HG03439 (cell line): Measurements from ENCODE around the gene LMOD1.
"Not testable (repeated sequence)": the region's sequence is repeated elsewhere in the genome, so short reads cannot be mapped to it uniquely, and the experiment has no call there.

Source experiments
- ATAC-seq: cut with Tn5 transposase; IDR thresholded peaks from one replicate; pipeline ENCODE4 v1.9.1; 2021; ENCODE audit warnings: mild to moderate bottlenecking, moderate library complexity; ENCODE audit not compliant: unreplicated experiment

LMOD1 gene

DNA sequence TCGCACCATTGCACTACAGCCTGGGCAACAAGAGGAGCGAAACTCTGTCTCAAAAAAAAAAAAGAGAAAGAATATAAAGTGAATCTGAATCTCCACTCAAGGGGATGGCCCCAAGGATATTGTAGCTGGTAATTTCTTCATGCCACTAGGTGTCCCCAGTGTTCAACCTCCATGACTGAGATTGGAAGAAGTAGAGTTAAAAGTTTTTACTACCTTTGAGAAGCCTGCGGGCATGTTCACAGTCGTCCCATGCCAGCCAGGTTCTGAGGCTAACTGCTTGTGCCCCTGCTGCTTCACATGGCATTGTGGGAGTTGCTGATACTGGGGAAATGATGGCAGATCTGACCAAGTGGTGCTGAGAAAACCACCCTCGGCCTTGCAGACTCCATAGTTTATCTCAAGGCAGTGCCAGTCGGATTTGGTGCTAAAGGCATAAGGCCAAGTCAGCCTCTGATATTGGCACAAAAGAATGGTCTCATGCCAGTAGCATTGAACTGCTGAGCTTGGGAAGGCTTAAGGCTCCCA lies 68.4 kb downstream of the LMOD1 start:
- ATAC-seq, result no peak

DNA sequence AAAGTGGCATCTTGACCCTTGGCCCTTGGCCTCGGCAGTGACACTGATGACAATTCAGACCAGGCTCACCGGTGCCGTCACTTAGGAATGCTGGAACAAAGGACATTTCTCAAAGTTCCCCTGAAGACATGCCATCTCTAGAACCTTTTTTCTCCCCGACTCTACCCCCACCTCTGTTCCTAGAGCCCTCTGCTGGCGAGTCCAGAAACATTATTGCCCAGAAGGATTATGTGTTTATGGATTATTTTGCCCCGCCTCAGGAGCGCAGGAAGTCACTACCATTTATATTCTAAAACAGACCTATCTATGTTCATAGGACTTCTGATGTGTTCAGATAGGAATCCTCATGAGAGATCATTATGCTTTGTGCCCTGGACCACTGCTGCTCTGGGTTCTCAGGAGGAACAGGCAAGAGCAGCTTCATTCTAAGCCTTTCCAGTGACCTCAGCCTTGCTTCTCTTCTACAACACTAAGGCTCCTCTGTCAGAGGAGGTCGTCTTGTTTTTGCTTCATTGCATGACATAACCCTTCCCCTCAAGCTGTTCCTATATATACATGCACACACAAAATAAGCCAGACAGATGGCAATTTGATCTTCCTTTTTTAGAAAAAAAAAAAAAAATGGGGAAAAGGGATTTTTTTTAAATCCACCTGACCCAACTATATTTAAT lies 70.1 kb downstream of the LMOD1 start:
- ATAC-seq, result no peak

DNA sequence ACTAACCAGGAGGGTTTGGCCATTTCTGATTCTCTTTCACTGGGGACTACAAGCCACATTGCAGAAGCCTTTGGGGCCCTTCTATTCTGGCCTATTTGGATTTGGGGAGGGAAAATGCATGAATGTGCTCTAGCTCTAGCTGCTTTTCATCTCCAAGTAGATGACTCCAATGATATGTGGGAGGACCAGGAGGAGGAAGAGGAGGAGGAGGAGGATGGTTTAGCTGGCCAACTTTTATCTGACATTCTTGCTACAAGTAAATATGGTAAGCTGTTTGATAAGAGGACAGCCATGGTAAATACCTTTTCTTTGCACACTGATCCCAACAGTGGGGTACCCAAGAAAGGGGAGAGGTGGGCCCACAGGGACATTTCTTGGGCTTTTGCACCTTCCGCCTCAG lies 71.7 kb downstream of the LMOD1 start:
- ATAC-seq, result no peak

DNA sequence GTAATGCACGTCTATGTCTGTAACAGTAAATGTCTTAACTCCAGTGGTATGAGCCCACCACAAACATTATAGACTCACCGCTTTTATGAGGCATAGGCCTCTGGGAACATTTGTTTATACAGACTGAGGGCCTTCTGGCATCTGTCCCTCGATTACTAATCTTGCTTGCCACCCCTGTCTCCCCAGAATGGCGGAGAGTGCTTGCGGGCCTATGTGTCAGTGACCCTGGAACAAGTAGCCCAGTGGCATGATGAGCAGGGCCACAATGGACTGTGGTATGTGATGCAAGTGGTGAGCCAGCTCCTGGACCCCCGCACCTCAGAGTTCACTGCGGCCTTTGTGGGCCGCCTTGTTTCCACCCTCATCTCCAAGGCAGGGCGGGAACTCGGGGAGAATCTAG lies 76.0 kb downstream of the LMOD1 start:
- no peak for ATAC-seq

DNA sequence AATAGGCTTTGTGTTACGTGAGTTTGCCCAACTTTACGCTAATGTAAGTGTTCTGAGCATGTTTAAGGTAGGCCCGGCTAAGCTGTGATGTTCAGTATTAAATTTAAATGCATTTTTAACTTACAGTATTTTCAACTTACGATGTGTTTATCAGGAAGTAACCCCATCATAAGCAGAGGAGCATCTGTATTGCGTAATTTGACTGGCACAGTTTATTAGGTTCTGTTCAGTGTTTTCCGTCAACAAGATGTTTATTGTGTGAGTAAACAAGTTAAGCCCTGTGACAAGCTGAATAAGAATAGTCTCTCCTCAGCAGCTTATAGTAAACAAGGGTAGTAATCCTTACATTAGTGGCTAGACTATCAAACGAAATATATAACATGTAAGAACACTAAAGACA lies 84.9 kb downstream of the LMOD1 start:
- no peak for ATAC-seq

DNA sequence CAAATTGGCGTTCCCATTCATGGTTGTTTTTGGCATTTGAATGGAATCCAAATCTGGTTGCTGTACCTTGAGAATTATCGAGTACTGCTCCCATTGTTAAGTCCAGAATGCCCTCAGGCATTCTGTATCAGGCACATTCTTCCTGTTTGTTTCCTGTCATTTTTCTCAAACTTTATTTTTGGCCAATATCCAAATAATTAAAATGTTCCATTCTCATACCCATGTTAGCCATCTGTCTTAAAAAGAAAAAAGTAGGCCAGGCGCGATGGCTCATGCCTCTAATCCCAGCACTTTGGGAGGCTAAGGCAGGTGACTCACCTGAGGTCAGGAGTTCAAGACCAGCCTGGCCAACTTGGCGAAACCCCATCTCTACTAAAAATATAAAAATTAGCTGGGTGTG lies 86.9 kb downstream of the LMOD1 start:
- no peak for ATAC-seq

DNA sequence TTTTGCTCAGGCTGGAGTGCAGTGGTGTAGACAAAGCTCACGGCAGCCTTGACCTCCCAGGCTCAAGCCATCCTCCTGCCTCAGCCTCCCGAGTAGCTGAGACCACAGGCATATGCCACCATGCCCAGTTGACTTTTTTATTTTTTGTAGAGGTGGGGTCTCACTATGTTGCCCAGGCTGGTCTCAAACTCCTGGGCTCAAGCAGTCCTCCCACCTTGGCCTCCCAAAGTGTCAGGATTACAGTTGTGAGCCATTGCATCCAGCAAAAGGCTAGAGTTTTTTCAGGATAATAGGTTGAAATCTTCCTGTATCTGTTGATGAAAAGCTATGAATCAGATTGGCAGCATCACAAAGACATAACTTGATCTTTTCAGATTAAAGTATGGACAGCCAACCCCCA lies 89.6 kb downstream of the LMOD1 start:
- ATAC-seq, result not testable (repeated sequence)

DNA sequence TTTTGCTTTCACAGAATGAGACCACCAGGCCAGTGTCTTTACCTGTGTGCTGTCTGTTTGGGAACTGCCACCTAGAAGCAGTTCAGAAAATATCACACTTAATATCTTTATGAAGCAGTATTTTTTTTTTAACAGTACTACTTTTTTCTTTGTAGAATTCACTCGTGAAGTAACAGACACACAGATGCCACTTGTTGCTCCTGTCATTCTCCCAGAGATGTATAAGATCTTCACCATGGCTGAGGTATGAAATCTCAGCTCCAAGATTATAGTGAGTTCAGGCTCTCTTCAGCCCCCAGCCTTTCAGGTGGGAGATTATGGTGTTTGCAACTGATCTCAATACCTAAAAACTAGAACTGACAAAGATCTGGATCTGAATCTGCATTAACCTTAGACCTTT lies 94.4 kb downstream of the LMOD1 start:
- ATAC-seq, result no peak

DNA sequence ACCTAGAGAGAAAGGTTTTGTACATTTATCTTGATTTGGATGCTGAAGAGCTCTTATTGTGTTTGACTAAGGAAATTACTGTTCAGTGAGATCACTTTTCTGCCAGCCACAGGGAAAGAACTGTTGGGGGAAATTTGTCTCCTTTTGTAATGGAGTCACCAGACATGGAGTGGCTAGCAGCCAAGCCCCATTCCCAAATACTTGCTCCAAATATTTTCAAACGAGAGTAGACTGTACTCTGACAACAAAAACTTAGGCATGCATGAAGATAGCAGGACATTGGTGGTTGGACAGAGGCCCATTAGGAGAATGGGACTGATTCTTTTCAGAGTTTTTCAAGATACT lies 96.3 kb downstream of the LMOD1 start:
- no peak for ATAC-seq

DNA sequence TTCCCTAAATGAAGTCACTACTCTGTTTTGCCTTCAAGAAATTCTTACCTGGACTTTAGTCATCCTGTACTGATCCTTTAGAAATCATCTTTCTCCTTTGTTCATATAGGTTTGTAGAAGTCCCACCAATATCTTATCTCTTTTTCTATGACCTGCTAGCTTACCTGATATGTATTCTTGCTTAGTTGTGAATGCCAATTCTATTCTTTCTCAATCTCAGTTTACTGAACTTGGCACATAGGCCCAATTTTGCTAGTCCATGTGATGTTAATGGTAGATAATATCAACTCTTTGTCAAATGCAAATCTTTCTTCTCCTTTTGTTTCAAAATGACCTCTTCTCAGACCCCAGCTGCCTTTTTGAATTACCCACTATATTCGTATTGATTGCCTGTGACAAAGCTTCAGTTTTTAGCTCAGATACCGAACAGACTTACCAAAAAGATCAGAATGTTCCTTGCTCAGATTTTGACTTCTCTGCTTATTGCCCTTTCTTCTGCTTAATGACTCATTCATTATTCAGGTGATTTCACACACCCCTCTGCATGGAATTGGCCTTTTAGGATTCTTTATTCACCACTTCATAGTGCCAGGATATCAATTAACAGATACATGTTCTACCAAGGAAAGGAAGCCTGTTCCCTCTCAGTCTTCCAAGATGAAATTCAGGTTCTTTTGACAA lies 96.8 kb downstream of the LMOD1 start:
- ATAC-seq, result no peak

DNA sequence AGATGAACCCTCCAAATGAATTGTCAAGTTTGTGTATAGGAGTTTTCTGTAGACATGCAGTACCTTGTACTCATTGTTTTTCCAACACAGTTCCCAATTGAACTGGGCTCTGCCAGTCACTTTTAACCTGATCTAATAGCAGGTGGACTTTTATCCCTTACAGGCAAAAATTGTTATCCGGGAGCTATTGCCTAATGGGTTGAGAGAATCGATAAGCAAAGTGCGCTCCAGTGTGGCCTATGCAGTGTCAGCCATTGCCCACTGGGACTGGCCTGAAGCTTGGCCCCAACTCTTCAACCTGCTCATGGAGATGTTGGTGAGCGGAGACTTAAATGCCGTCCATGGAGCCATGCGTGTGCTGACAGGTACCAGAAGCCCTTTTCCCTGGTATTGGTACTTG lies 98.1 kb downstream of the LMOD1 start:
- ATAC-seq, result no peak

DNA sequence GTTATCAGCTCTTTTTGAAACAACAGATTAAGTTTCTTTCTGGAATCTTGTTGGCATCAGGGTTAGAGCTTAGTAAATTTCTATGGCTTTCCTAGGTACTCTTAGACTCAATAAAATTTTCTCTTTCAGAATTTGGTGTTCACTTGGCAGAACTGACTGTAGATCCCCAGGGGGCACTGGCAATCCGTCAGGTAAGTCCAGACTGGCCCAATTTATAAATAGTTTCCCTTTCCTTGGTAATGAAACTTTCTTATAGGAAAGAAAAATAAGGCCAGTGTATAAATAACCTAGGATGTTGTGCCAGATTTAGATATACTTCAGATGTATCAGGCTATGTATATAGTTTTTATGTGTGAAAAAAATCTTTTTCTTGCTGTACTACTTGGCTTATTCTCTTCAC lies 99.2 kb downstream of the LMOD1 start:
- ATAC-seq, result no peak
